Daoy (cell line): Measurements from ENCODE around the gene BLTP1. TPM values are rescaled to one million over a fixed set of nuclear protein-coding genes. Genes with fewer than 3 reads are reported as not detected.
A peak's percentile ranks its signal among the peaks of the same experiment; 100 is the strongest.
"Not testable (repeated sequence)": the region's sequence is repeated elsewhere in the genome, so short reads cannot be mapped to it uniquely, and the experiment has no call there.

Source experiments
- DNase-seq: peaks from one replicate; pipeline ENCODE4 v3.0.0-alpha.2; 2015; ENCODE audit warnings: low read depth
- total RNA-seq: library from RNA; depleted of rRNA; stranded (reverse); fragments of >200 nt; shearing (Covaris generic); gene quantifications from 2 replicates; pipeline ENCODE4 v1.2.3, GENCODE V29; 2014; rRNA removed

BLTP1 gene, protein sequence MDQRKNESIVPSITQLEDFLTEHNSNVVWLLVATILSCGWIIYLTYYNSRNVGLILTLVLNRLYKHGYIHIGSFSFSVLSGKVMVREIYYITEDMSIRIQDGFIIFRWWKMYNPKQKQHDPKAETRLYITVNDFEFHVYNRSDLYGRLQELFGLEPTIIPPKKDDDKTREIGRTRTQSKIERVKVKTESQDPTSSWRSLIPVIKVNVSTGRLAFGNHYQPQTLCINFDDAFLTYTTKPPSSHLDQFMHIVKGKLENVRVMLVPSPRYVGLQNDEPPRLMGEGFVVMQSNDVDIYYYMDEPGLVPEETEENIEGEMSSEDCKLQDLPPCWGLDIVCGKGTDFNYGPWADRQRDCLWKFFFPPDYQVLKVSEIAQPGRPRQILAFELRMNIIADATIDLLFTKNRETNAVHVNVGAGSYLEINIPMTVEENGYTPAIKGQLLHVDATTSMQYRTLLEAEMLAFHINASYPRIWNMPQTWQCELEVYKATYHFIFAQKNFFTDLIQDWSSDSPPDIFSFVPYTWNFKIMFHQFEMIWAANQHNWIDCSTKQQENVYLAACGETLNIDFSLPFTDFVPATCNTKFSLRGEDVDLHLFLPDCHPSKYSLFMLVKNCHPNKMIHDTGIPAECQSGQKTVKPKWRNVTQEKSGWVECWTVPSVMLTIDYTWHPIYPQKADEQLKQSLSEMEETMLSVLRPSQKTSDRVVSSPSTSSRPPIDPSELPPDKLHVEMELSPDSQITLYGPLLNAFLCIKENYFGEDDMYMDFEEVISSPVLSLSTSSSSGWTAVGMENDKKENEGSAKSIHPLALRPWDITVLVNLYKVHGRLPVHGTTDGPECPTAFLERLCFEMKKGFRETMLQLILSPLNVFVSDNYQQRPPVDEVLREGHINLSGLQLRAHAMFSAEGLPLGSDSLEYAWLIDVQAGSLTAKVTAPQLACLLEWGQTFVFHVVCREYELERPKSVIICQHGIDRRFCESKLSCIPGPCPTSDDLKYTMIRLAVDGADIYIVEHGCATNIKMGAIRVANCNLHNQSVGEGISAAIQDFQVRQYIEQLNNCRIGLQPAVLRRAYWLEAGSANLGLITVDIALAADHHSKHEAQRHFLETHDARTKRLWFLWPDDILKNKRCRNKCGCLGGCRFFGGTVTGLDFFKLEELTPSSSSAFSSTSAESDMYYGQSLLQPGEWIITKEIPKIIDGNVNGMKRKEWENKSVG (N-terminal part only)
- 7.8 and 8.1 TPM in 2 replicates for total RNA-seq

- peak; percentile 81 for DNase-seq
Measured at GRCh38 chr4:122151982-122152710, at the start of gene BLTP1. Gene BLTP1 (plus strand): TSS chr4:122152331. CDS start chr4:122170648, 18,317 bp downstream.

DNA sequence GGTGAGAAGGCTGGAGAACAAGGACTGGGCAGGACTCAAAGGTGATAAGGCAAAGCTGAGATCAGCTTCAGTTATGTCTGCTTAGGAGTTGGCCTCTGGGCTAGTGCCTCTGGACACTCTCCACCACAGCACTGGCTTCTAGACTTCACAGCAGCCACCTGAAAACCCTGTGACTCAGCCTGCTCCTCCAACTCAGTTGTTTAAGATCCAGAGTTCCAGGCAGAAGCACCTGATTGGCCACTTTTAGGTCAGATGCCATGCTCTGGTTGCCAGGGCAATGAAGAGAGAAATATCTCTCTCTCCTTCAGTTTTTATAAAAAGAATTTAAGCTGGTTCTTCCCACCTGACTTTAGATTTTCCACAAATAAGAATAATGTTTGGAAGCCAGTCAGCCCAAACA is 47.9 kb upstream of the BLTP1 start:
- no peak for DNase-seq

- no peak for DNase-seq
Measured at GRCh38 chr4:122107680-122108079, 44.5 kb upstream of the BLTP1 start.

GRCh38 chr4:122110304-122110703 is 41.8 kb upstream of the BLTP1 start:
- not testable (repeated sequence) for DNase-seq

- peak; percentile 10 for DNase-seq
Measured at GRCh38 chr4:122117743-122118142, 34.4 kb upstream of the BLTP1 start.

DNA sequence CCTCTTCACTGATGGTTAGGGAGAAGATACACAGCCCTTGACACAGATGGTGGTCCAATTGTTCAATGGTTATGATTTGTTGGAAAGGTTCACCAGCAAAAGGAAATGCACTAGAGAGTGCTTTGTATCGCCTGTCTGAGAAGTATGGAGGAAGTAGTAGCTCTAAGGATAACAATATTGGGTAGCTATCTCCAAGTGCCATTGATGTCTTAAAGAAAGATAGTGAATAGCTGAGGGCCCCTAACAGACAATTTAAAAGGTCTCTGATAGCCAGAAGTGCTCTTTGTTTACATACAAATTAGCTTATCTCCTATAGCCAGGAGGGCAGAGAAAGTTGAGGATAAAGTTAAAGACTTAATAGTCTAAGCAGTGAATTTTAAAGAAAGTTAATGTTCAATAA is 33.9 kb upstream of the BLTP1 start:
- no peak for DNase-seq

- no peak for DNase-seq
Measured at GRCh38 chr4:122119739-122120138, 32.4 kb upstream of the BLTP1 start.

- DNase-seq = no peak
Measured at GRCh38 chr4:122121593-122121992, 30.5 kb upstream of the BLTP1 start.

- DNase-seq = no peak
Measured at GRCh38 chr4:122122083-122122482, 30.0 kb upstream of the BLTP1 start.

- no peak for DNase-seq
Measured at GRCh38 chr4:122129061-122129460, 23.1 kb upstream of the BLTP1 start.

- no peak for DNase-seq
Measured at GRCh38 chr4:122131562-122132157, 20.5 kb upstream of the BLTP1 start.

- no peak for DNase-seq
Measured at GRCh38 chr4:122132891-122133290, 19.2 kb upstream of the BLTP1 start.

DNA sequence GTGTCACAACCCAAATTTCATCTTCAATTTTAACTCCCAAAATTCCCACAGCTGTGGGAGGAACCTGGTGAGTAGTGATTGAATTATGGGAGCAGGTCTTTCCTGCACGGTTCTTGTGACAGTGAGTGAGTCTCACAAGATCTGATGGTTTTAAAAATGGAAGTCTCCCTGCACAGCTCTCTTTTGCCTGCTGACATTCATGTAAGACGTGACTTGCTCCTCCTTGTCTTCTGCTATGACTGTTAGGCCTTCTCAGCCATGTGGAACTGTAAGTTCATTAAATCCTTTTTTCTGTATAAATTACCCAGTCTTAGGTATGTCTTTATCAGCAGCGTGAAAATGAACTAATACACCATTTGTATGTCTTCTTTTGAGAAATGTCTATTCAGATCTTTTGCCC is 13.0 kb upstream of the BLTP1 start:
- no peak for DNase-seq

GRCh38 chr4:122140834-122141233 is 11.3 kb upstream of the BLTP1 start:
- DNase-seq = no peak

- DNase-seq = no peak
Measured at GRCh38 chr4:122142687-122143086, 9.4 kb upstream of the BLTP1 start.

DNA sequence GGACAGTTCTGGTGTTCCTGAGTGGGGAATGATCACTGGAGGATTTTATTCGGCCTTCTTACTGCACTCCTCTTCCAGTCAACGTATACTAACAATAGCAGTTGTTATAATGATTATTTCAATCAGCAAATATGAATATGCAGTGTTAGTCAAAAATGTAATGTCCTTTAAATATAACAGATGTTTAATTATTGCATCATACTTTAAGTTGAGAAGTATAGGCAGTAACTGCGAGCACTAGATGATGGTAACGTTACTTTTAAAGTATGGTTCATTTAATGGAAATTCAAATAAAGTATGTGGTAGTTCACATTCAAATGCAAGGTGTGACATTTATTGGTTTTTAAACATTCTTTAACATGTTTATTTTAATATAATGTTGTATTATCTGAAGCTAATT is 5.5 kb upstream of the BLTP1 start:
- no peak for DNase-seq

DNA sequence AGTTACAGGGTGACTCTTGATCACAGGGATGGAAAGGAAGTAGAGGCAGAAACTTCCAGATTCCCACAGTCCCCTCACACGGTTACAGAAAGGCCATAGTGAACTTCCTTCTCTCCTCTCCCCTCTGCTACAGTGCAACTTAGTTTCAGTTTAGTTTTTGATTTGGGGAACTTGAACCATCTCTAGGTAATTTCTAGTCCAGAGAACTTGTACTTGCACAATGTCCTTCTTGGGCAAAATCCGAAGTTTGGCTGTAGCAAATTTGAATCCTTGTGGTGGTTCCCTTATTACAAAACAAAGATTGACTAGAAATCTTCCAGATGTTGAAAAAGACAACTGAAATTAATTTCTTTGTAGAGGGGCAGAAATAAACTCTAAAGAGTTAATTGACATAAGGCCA is 1.2 kb upstream of the BLTP1 start:
- DNase-seq = no peak

DNA sequence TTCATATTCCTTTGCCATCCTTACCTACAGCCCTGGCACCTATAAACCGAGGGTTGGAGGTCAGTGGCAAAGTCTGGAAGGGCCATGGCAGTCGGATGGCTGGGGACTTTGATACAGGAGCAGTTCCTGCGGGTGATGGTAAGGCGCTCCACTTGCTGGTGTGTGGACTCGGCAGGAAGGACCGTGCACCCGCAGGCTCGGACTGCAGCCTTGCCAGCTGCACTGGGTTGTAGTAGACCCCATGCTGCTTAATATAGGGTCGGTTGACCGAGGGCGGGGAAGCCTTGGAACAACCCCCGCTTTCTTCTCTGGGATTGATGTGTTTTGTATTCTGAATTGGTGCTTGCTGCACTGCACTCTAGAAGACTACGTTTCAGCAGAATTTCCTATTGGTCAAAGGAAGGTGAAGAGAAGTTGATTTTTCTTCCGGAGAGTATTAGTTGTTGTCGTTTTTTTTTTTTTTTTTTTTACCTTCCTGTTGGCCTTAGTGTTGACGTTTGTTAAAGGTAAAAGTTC is 638 bp downstream of the BLTP1 start:
- DNase-seq = peak; percentile 19

- no peak for DNase-seq
Measured at GRCh38 chr4:122156819-122157218, 4.7 kb downstream of the BLTP1 start.

GRCh38 chr4:122163301-122163700 is 11.2 kb downstream of the BLTP1 start:
- DNase-seq = no peak

DNA sequence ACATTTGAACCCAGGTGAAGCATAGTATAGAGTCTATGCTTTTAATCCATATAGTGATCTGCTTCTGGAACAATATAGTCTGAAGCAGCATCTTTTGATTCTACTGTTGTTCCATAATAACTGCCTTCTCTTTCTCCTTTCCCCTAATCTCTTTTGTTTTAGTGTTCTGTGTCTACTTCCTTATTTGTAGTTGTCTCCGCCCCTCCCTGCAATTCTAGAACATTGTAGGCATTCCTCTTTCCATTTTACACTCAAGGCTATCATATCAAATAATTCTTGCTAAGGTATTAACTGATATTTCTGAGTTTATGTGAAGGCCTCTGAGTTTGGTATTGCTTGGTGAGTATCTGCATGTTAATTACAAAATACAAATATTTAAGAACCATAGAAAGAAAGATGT is 11.6 kb downstream of the BLTP1 start:
- no peak for DNase-seq
